KMS-11 (cell line): Measurements from ENCODE around the gene PSMD11.

ENCODE experiments used
- H2AFZ ChIP-seq: fragments of 200-600 bp; sonication (generic); 2 replicates; pipeline ENCODE4 v1.6.1; 2016; ENCODE audit warnings: antibody characterized with exemption, mixed run types, low read depth
- H3K27ac ChIP-seq: fragments of 200-600 bp; sonication (generic); 2 replicates; pipeline ENCODE4 v1.6.1; 2016; ENCODE audit warnings: mild to moderate bottlenecking, mixed run types
- H3K27me3 ChIP-seq: fragments of 200-600 bp; sonication (generic); 2 replicates; pipeline ENCODE4 v1.6.1; 2017; ENCODE audit warnings: mild to moderate bottlenecking, low read depth, mixed run types, moderate library complexity; ENCODE audit not compliant: insufficient read depth
- H3K36me3 ChIP-seq: fragments of 200-600 bp; sonication (generic); 2 replicates; pipeline ENCODE4 v1.6.1; 2017; ENCODE audit warnings: mild to moderate bottlenecking, mixed run types; ENCODE audit not compliant: insufficient read depth
- H3K4me1 ChIP-seq: fragments of 200-600 bp; sonication (generic); 2 replicates; pipeline ENCODE4 v1.6.1; 2016; ENCODE audit warnings: mild to moderate bottlenecking, low read depth, mixed run types; ENCODE audit not compliant: poor library complexity, severe bottlenecking
- H3K4me2 ChIP-seq: fragments of 200-600 bp; sonication (generic); 2 replicates; pipeline ENCODE4 v1.7.0; 2016; ENCODE audit warnings: mild to moderate bottlenecking, mixed run types
- H3K4me3 ChIP-seq: fragments of 200-600 bp; sonication (generic); IDR thresholded peaks from 2 replicates; pipeline ENCODE4 v1.6.1; 2017; ENCODE audit warnings: low read depth, low read length, mixed read lengths; ENCODE audit not compliant: insufficient read depth
- H3K79me2 ChIP-seq: fragments of 200-600 bp; sonication (generic); 2 replicates; pipeline ENCODE4 v1.6.1; 2016; ENCODE audit warnings: low read depth, mixed run types; ENCODE audit not compliant: insufficient read depth
- H3K9ac ChIP-seq: fragments of 200-600 bp; sonication (generic); 2 replicates; pipeline ENCODE4 v1.6.1; 2016; ENCODE audit warnings: mild to moderate bottlenecking, mixed run types
- H4K20me1 ChIP-seq: fragments of 200-600 bp; sonication (generic); 2 replicates; pipeline ENCODE4 v1.6.1; 2016; ENCODE audit warnings: mild to moderate bottlenecking, mixed run types; ENCODE audit not compliant: insufficient read depth
- TF ChIP-seq, protein P1 (sequence below): fragments of 200-600 bp; sonication (generic); conservative IDR thresholded peaks from 2 replicates; pipeline ENCODE4 v1.6.1; 2017; ENCODE audit warnings: low read depth, mild to moderate bottlenecking, antibody characterized with exemption, low read length, moderate library complexity, mixed read lengths

PSMD11 gene

GRCh38 chr17:32484628-32485027 is 40.3 kb downstream of the PSMD11 start:
- Histone ChIP-seq H3K27ac (no peak overlapping the region), H3K36me3 (0 out of 2 replicates have a peak, but pooled peaks cover 5% of the 10 kb centered on the region), H3K9ac (no peak overlapping the region), H3K4me3 (no peak overlapping the region), H3K27me3 (no peaks in the 10 kb centered on the region), H3K4me1 (peaks cover 68% of the 10 kb centered on the region), H3K79me2 (no peaks in the 10 kb centered on the region), H3K4me2 (no peak overlapping the region), H4K20me1 (no peaks in the 10 kb centered on the region), H2AFZ (no peak overlapping the region)
- TF ChIP-seq, protein P1, sequence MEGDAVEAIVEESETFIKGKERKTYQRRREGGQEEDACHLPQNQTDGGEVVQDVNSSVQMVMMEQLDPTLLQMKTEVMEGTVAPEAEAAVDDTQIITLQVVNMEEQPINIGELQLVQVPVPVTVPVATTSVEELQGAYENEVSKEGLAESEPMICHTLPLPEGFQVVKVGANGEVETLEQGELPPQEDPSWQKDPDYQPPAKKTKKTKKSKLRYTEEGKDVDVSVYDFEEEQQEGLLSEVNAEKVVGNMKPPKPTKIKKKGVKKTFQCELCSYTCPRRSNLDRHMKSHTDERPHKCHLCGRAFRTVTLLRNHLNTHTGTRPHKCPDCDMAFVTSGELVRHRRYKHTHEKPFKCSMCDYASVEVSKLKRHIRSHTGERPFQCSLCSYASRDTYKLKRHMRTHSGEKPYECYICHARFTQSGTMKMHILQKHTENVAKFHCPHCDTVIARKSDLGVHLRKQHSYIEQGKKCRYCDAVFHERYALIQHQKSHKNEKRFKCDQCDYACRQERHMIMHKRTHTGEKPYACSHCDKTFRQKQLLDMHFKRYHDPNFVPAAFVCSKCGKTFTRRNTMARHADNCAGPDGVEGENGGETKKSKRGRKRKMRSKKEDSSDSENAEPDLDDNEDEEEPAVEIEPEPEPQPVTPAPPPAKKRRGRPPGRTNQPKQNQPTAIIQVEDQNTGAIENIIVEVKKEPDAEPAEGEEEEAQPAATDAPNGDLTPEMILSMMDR = no peak

- no peaks in the 10 kb centered on the region for H3K27me3 ChIP-seq
- no peak overlapping the region for H3K4me3 ChIP-seq
- H3K9ac ChIP-seq = no peak overlapping the region
- 0 out of 2 replicates have a peak, but pooled peaks cover 3% of the 10 kb centered on the region for H3K36me3 ChIP-seq
- H4K20me1 ChIP-seq = no peaks in the 10 kb centered on the region
- peaks cover 60% of the 10 kb centered on the region for H3K4me1 ChIP-seq
- TF ChIP-seq, protein P1 = no peak
- no peaks in the 10 kb centered on the region for H3K79me2 ChIP-seq
- H3K4me2 ChIP-seq = peak overlapping the region; percentile 19; the same call in 1 of the 2 replicates
- no peak overlapping the region for H3K27ac ChIP-seq
- H2AFZ ChIP-seq = 0 out of 2 replicates have a peak overlapping the region, but pooled peaks have one; percentile 59
Measured at GRCh38 chr17:32485261-32486110, 41.2 kb downstream of the PSMD11 start.

DNA sequence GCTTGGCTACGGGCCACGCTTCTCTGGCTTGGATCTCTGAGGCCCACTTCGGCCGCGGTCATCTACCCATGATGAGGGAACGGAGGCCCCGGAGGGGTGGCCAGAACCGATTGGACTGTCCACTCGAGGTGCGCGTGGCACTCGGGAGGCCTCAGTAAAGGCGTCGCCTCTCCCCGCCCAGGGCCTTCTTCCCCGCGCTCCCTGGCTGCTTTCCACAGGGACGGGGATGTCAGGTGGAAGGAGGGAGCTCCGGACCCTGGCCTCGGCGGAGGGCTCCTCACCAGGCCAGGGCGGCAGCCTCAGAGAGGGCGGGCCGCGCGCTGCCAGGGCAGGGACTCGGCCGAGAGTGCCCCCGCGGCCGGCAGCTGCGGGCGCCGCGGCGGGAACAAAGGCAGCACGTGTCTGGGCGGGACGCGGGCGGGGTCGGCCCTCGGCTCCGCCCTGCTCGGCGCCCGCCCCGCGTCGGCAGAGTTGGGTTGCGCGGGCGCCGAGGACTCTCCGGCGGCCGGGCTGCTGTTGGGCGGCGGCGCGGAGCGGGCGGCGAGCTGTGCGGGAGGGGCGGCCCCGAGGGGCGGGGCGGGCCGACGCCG is 41.9 kb downstream of the PSMD11 start:
- no peaks in the 10 kb centered on the region for H3K27me3 ChIP-seq
- H3K4me2 ChIP-seq = peak overlapping the region; percentile 19; the same call in 1 of the 2 replicates
- H3K79me2 ChIP-seq = no peaks in the 10 kb centered on the region
- H3K36me3 ChIP-seq = no peaks in the 10 kb centered on the region
- H3K27ac ChIP-seq = no peak overlapping the region
- TF ChIP-seq, protein P1 = no peak
- no peak overlapping the region for H3K4me3 ChIP-seq
- peaks cover 52% of the 10 kb centered on the region for H3K4me1 ChIP-seq
- H3K9ac ChIP-seq = no peak overlapping the region
- H2AFZ ChIP-seq = peak overlapping the region; percentile 59
- H4K20me1 ChIP-seq = no peaks in the 10 kb centered on the region

DNA sequence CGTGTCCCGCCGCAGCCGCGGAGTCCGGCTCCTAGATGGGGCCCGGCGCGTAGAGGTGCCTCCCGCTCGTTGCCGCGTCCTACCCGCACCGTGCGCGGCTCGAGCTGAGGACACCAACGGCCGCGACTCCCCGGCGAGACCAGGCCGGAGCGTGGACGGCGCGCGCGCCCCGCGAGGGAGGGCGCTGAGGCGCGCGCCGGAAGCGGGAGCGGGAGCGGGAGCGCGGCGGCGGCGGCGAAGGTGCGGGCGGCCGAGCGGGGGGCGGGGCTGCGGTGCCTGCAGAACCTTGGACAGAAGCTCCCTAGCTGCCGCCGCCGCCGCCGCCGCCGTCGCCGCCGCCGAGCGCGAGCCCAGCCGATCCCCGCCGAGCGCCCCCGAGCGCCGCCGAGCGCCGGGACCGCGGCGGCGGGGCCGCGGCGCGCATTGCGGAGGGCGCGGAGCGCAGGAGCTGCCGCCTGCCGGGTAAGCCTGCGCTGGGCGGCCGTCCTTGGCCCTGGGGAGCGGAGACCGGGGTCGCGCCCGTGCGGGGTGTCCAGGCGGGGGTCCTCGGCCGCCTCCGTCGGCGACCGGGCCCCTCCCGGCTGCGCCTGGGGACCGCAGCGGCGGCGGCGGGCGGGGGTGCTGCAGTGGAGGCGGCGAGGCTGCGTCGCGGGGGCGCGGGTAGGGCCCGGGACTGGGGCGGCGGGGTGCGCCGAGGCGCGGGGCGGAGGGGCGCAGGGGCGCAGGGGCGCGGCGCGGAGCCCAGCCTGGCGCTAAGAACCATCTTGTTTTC is 42.6 kb downstream of the PSMD11 start, which contains the start of gene CDK5R1:
TSS of gene CDK5R1 (plus strand) at position 293 of the 772 bp plus-strand sequence. CDS start 628 bp downstream, outside the sequence.
- no peak within 1 kb of the TSS for H3K4me3 ChIP-seq
- H3K36me3 ChIP-seq = no peaks in the 10 kb centered on the region
- H4K20me1 ChIP-seq = no peaks in the 10 kb centered on the region
- peak within 1 kb of the TSS; percentile 59 for H2AFZ ChIP-seq
- H3K4me1 ChIP-seq = peaks cover 46% of the 10 kb centered on the region
- H3K4me2 ChIP-seq = peak within 1 kb of the TSS; percentile 94
- H3K79me2 ChIP-seq = no peaks in the 10 kb centered on the region
- no peak within 1 kb of the TSS for H3K27ac ChIP-seq
- TF ChIP-seq, protein P1 = no peak
- no peaks in the 10 kb centered on the region for H3K27me3 ChIP-seq
- H3K9ac ChIP-seq = peak within 1 kb of the TSS; percentile 14; the same call in 1 of the 2 replicates
